Panc1 (cell line): ENCODE results near the gene FRMD1.

ENCODE experiments used
- CTCF ChIP-seq: fragments of 450-650 bp; IDR thresholded peaks from 2 replicates; pipeline ENCODE4 v1.5.1; 2017; ENCODE audit warnings: mild to moderate bottlenecking
- POLR2AphosphoS5 ChIP-seq: IDR thresholded peaks from 2 replicates; pipeline ENCODE4 v1.6.1; 2012; ENCODE audit warnings: mild to moderate bottlenecking, low read depth, low read length, moderate library complexity
- REST ChIP-seq, 2 experiments: IDR thresholded peaks; 2 replicates each; pipeline ENCODE4 v1.6.1; 2011 to 2012; ENCODE audit warnings: low read depth in 2 of 2, control low read depth in 1 of 2, low read length in 1 of 2, mild to moderate bottlenecking in 1 of 2, moderate library complexity in 1 of 2; ENCODE audit not compliant: insufficient read depth in 1 of 2
- SIN3A ChIP-seq: IDR thresholded peaks from 2 replicates; pipeline ENCODE4 v1.6.1; 2012; ENCODE audit warnings: low read depth, mild to moderate bottlenecking, low read length, moderate library complexity, borderline replicate concordance; ENCODE audit not compliant: insufficient read depth
- TCF7L2 ChIP-seq: IDR thresholded peaks from 2 replicates; pipeline ENCODE4 v1.6.1; 2011; ENCODE audit warnings: mild to moderate bottlenecking, low read depth, low read length, inconsistent platforms

- TF ChIP-seq CTCF (no peak), REST (IDR thresholded peaks at IDR 0.05; ENCODE audit: insufficient read depth in 1 of 2, low read depth in 2 of 2, low read length in 1 of 2) (no peak), POLR2AphosphoS5 (no peak), SIN3A (no peak), TCF7L2 (no peak)
These were observed at the start of gene FRMD1 for GRCh38 chr6:168078943-168079405.
